IMR-90 (cell line): ENCODE results near the gene DOCK4. TPM values are rescaled to one million over a fixed set of nuclear protein-coding genes. Genes with fewer than 3 reads are reported as not detected.

Source experiments
- ATAC-seq: fragments of 200-7000 bp; cut with Tn5 transposase; 2 replicates; pipeline ENCODE4 v1.9.1; 2020; ENCODE audit warnings: low read depth, mild to moderate bottlenecking, moderate library complexity
- BruUV-seq: library from RNA; stranded (reverse); fragments of 400-500 nt; replicated peaks from 2 replicates; lab custom pipeline; 2021; lab: Mats Ljungman, UMichigan
- CTCF ChIA-PET: fragments of 300-600 bp; formaldehyde crosslinking; extraction: SDS; loops from one replicate; lab custom pipeline; 2021; ENCODE audit warnings: antibody characterized with exemption; lab: Yijun Ruan, JAX
- POLR2A ChIA-PET: fragments of 300-600 bp; sonication (Branson Sonifier 250); formaldehyde crosslinking; loops from one replicate; lab custom pipeline; 2022; ENCODE audit warnings: antibody characterized with exemption; ENCODE audit not compliant: unreplicated experiment; lab: Charles Lee
- DNase-seq: peaks from one replicate; pipeline ENCODE4 v3.0.0; 2013
- H2AFZ ChIP-seq: replicated peaks from 2 replicates; pipeline ENCODE3; 2013; ENCODE audit warnings: low read length, mild to moderate bottlenecking; ENCODE audit not compliant: poor library complexity
- H2AK5ac ChIP-seq: 2 replicates; pipeline ENCODE4 v1.6.1; 2013; ENCODE audit warnings: low read depth, low read length, inconsistent platforms
- H2AK9ac ChIP-seq: replicated peaks from 2 replicates; pipeline ENCODE3; 2013; ENCODE audit warnings: mild to moderate bottlenecking, low read depth, low read length, moderate library complexity; ENCODE audit not compliant: poor library complexity
- H2BK120ac ChIP-seq: 2 replicates; pipeline ENCODE4 v1.6.1; 2013; ENCODE audit warnings: low read depth, low read length, inconsistent platforms
- H2BK15ac ChIP-seq: 3 replicates; pipeline ENCODE4 v1.6.1; 2013; ENCODE audit warnings: low read depth, low read length, inconsistent platforms
- H2BK20ac ChIP-seq: 2 replicates; pipeline ENCODE4 v1.6.1; 2013; ENCODE audit warnings: low read depth, mild to moderate bottlenecking, inconsistent platforms, low read length, moderate library complexity
- H2BK5ac ChIP-seq: 2 replicates; pipeline ENCODE4 v1.6.1; 2013; ENCODE audit warnings: mild to moderate bottlenecking, low read depth, low read length, inconsistent platforms; ENCODE audit not compliant: poor library complexity, severe bottlenecking
- H3K14ac ChIP-seq: replicated peaks from 2 replicates; pipeline ENCODE4 v1.6.1; 2013; ENCODE audit warnings: low read depth, low read length, inconsistent platforms
- H3K18ac ChIP-seq: 2 replicates; pipeline ENCODE4 v1.6.1; 2013; ENCODE audit warnings: low read depth, low read length, control low read depth
- H3K23ac ChIP-seq: 2 replicates; pipeline ENCODE4 v1.6.1; 2013; ENCODE audit warnings: low read depth, low read length, inconsistent platforms
- H3K27ac ChIP-seq: 2 replicates; pipeline ENCODE4 v1.5.1; 2013; ENCODE audit warnings: mild to moderate bottlenecking, control low read depth, low read length; ENCODE audit not compliant: insufficient read depth
- H3K27me3 ChIP-seq: 2 replicates; pipeline ENCODE4 v1.6.1; 2013; ENCODE audit warnings: low read length; ENCODE audit not compliant: control insufficient read depth, insufficient read depth
- H3K36me3 ChIP-seq: 2 replicates; pipeline ENCODE4 v1.6.1; 2013; ENCODE audit warnings: low read length, mixed read lengths; ENCODE audit not compliant: control insufficient read depth, insufficient read depth
- H3K4ac ChIP-seq: 2 replicates; pipeline ENCODE4 v1.6.1; 2013; ENCODE audit warnings: low read depth, low read length, inconsistent platforms
- H3K4me1 ChIP-seq: 2 replicates; pipeline ENCODE4 v1.6.1; 2013; ENCODE audit warnings: low read length, mixed read lengths; ENCODE audit not compliant: control insufficient read depth, insufficient read depth
- H3K4me2 ChIP-seq: 2 replicates; pipeline ENCODE4 v1.6.1; 2013; ENCODE audit warnings: low read depth, mild to moderate bottlenecking, control low read depth, low read length, moderate library complexity
- H3K4me3 ChIP-seq: 2 replicates; pipeline ENCODE4 v1.5.1; 2013; ENCODE audit warnings: low read depth, mild to moderate bottlenecking, control low read depth, low read length, moderate library complexity; ENCODE audit not compliant: insufficient read depth
- H3K56ac ChIP-seq: 2 replicates; pipeline ENCODE4 v1.6.1; 2013; ENCODE audit warnings: low read length, inconsistent platforms; ENCODE audit not compliant: insufficient read depth; ENCODE audit errors: extremely low read depth
- H3K79me1 ChIP-seq, 2 experiments: 2 replicates each; pipeline ENCODE4 v1.6.1; 2013; ENCODE audit warnings: low read length in 2 of 2, inconsistent platforms in 1 of 2, low read depth in 1 of 2
- H3K9ac ChIP-seq: 2 replicates; pipeline ENCODE4 v1.6.1; 2013; ENCODE audit warnings: low read depth, low read length, control low read depth
- H3K9me1 ChIP-seq: 2 replicates; pipeline ENCODE4 v1.6.1; 2013; ENCODE audit warnings: low read length, inconsistent platforms; ENCODE audit not compliant: insufficient read depth
- H3K9me3 ChIP-seq: 2 replicates; pipeline ENCODE4 v1.6.1; 2013; ENCODE audit warnings: low read length; ENCODE audit not compliant: control insufficient read depth, insufficient read depth
- H4K20me1 ChIP-seq: 2 replicates; pipeline ENCODE4 v1.6.1; 2013; ENCODE audit warnings: low read length, inconsistent platforms; ENCODE audit not compliant: insufficient read depth
- H4K5ac ChIP-seq: 2 replicates; pipeline ENCODE4 v1.6.1; 2013; ENCODE audit warnings: mild to moderate bottlenecking, low read depth, low read length, control low read depth
- H4K8ac ChIP-seq, 2 experiments: 2 replicates each; pipeline ENCODE4 v1.6.1; 2013; ENCODE audit warnings: low read depth in 2 of 2, low read length in 2 of 2, control low read depth in 1 of 2, inconsistent platforms in 1 of 2
- H4K91ac ChIP-seq: 2 replicates; pipeline ENCODE4 v1.6.1; 2013; ENCODE audit warnings: low read depth, low read length, inconsistent platforms; ENCODE audit not compliant: insufficient read depth
- BHLHE40 ChIP-seq: fragments of 150-350 bp; IDR thresholded peaks from 2 replicates; pipeline ENCODE4 v1.6.1; 2016; ENCODE audit warnings: mild to moderate bottlenecking, low read depth, low read length
- CEBPB ChIP-seq: IDR thresholded peaks from 2 replicates; pipeline ENCODE4 v1.6.1; 2012; ENCODE audit warnings: low read depth, low read length, improper control_type of control experiment
- CHD1 ChIP-seq: IDR thresholded peaks from 2 replicates; pipeline ENCODE4 v1.6.1; 2012; ENCODE audit warnings: low read depth, low read length, improper control_type of control experiment
- FOS ChIP-seq: fragments of 150-350 bp; IDR thresholded peaks from 2 replicates; pipeline ENCODE4 v1.6.1; 2016; ENCODE audit warnings: low read depth, low read length
- MAFK ChIP-seq: IDR thresholded peaks from 2 replicates; pipeline ENCODE4 v1.6.1; 2012; ENCODE audit warnings: low read depth, low read length, improper control_type of control experiment
- MAZ ChIP-seq: IDR thresholded peaks from 2 replicates; pipeline ENCODE4 v1.6.1; 2012; ENCODE audit warnings: low read depth, mild to moderate bottlenecking, low read length, improper control_type of control experiment, moderate library complexity, borderline replicate concordance
- NFE2L2 ChIP-seq: fragments of 150-350 bp; IDR thresholded peaks from 2 replicates; pipeline ENCODE4 v1.6.1; 2016; ENCODE audit warnings: low read depth, mild to moderate bottlenecking, low read length
- POLR2A ChIP-seq: IDR thresholded peaks from 2 replicates; pipeline ENCODE4 v1.6.1; 2012; ENCODE audit warnings: mild to moderate bottlenecking, low read depth, low read length
- RAD21 ChIP-seq: IDR thresholded peaks from 2 replicates; pipeline ENCODE4 v1.6.1; 2012; ENCODE audit warnings: low read length, improper control_type of control experiment
- SMC3 ChIP-seq: fragments of 150-350 bp; IDR thresholded peaks from 2 replicates; pipeline ENCODE4 v1.6.1; 2016; ENCODE audit warnings: low read depth, mild to moderate bottlenecking, antibody characterized with exemption, low read length, moderate library complexity
- WGBS, 2 experiments: methylation state at CpG; one replicate each; pipeline versions ENCODE4 v1.1.5 to v1.1.7; 2013; ENCODE audit warnings: missing lambda C conversion rate in 2 of 2; ENCODE audit not compliant: insufficient read length in 1 of 2; ENCODE audit errors: extremely low coverage in 2 of 2; 5-methylcytosine and 5-hydroxymethylcytosine counted together
- dilution Hi-C: fragments of 300-500 bp; cut with HindIII; formaldehyde crosslinking; loops from one replicate; pipeline ENCODE4 v1.14.3; 2018; ENCODE audit warnings: low sequenced_read_pairs; ENCODE audit not compliant: unreplicated experiment
- in situ Hi-C: fragments of 300-500 bp; cut with MboI; formaldehyde crosslinking; loops from 3 replicates; pipeline ENCODE4 v1.14.3; 2019; ENCODE audit warnings: low sequenced_read_pairs, inconsistent platforms, mixed read lengths
- intact Hi-C: fragments of 100-400 bp; cut with micrococcal nuclease; formaldehyde crosslinking; loops from 2 replicates; pipeline ENCODE4 v1.10.0; 2022
- polyA plus RNA-seq, 3 experiments: library from polyadenylated mRNA; depleted of rRNA; stranded (reverse); fragments of >200 nt; gene quantifications; 2 replicates each; pipeline ENCODE4 v1.2.3, GENCODE V29; 2012; ENCODE audit warnings: low replicate concordance in 1 of 3
- total RNA-seq: library from RNA; depleted of rRNA; stranded (reverse); fragments of >200 nt; gene quantifications from 2 replicates; pipeline ENCODE4 v1.2.3, GENCODE V29; 2012
- TF ChIP-seq, protein P1 (sequence below): conservative IDR thresholded peaks from 2 replicates; pipeline ENCODE4 v1.5.1; 2012; ENCODE audit warnings: mild to moderate bottlenecking, low read depth, low read length, improper control_type of control experiment
- TF ChIP-seq, protein P2 (sequence below): fragments of 150-350 bp; IDR thresholded peaks from 2 replicates; pipeline ENCODE4 v1.6.1; 2016; ENCODE audit warnings: low read depth, mild to moderate bottlenecking, low read length, moderate library complexity, borderline replicate concordance
- TF ChIP-seq, protein P3 (sequence below): fragments of 150-350 bp; IDR thresholded peaks from 2 replicates; pipeline ENCODE4 v1.6.1; 2017; ENCODE audit warnings: mild to moderate bottlenecking, antibody characterized with exemption, low read length, low read depth

The DOCK4 gene
- total and polyA plus RNA-seq, 2 of the 4 experiments (the other 2 are of a cell fraction), result 4.4 to 12.2 TPM

DNA sequence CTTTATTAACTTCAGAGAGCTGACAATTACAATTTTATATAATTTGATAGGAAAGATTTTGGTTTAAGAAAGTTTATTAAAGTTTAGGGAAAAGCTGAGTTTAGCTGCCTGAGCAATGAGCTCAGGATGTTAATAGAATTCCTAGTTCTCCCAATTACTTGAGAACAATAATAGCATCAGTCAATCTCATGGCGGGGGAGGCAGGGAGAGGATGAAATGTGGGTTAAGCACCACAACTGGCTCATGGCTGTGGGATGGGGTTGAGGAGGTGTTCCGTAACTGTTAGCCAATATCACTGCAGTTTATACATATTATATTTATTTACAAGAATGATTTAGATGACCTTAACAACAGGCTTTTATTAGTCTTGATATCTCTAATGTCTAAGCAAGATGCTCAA, 377.0 kb downstream of the DOCK4 start:
- in situ Hi-C loops, result no loop called here
- POLR2A ChIA-PET, result no interaction called here
- intact Hi-C loops, result no loop called here

More for the DNA sequence above, 377.0 kb downstream of the DOCK4 start:
- no peak for ATAC-seq
- H3K9me1 ChIP-seq, result no peaks in the 10 kb centered on the region; the same call in 1 of the 2 replicates
- H3K9ac ChIP-seq, result no peak overlapping the region
- no peak overlapping the region for H3K23ac ChIP-seq
- H2AK5ac ChIP-seq, result no peak overlapping the region
- H2BK5ac ChIP-seq, result no peak overlapping the region
- no TSS peak for BruUV-seq
- no peaks in the 10 kb centered on the region for H3K79me1 ChIP-seq
- WGBS, 2 experiments, result no CpG with 5 or more reads among the region's 2 CpGs
- H3K4ac ChIP-seq, result no peak overlapping the region
- H3K14ac ChIP-seq, result no peak overlapping the region
- no peak overlapping the region for H3K18ac ChIP-seq
- DNase-seq, result no peak
- H4K8ac ChIP-seq, result no peak overlapping the region
- no peak overlapping the region for H2AK9ac ChIP-seq
- no peak overlapping the region for H2BK120ac ChIP-seq
- H3K27ac ChIP-seq, result no peak overlapping the region
- no peaks in the 10 kb centered on the region for H3K9me3 ChIP-seq
- TF ChIP-seq, protein P1, sequence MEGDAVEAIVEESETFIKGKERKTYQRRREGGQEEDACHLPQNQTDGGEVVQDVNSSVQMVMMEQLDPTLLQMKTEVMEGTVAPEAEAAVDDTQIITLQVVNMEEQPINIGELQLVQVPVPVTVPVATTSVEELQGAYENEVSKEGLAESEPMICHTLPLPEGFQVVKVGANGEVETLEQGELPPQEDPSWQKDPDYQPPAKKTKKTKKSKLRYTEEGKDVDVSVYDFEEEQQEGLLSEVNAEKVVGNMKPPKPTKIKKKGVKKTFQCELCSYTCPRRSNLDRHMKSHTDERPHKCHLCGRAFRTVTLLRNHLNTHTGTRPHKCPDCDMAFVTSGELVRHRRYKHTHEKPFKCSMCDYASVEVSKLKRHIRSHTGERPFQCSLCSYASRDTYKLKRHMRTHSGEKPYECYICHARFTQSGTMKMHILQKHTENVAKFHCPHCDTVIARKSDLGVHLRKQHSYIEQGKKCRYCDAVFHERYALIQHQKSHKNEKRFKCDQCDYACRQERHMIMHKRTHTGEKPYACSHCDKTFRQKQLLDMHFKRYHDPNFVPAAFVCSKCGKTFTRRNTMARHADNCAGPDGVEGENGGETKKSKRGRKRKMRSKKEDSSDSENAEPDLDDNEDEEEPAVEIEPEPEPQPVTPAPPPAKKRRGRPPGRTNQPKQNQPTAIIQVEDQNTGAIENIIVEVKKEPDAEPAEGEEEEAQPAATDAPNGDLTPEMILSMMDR, result no peak
- TF ChIP-seq BHLHE40, result no peak
- TF ChIP-seq FOS, result no peak
- TF ChIP-seq MAZ, result no peak
- TF ChIP-seq SMC3, result no peak
- TF ChIP-seq CEBPB, result no peak
- no peak for TF ChIP-seq NFE2L2
- TF ChIP-seq, protein P2, sequence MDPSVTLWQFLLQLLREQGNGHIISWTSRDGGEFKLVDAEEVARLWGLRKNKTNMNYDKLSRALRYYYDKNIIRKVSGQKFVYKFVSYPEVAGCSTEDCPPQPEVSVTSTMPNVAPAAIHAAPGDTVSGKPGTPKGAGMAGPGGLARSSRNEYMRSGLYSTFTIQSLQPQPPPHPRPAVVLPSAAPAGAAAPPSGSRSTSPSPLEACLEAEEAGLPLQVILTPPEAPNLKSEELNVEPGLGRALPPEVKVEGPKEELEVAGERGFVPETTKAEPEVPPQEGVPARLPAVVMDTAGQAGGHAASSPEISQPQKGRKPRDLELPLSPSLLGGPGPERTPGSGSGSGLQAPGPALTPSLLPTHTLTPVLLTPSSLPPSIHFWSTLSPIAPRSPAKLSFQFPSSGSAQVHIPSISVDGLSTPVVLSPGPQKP, result no peak
- TF ChIP-seq CHD1, result no peak
- TF ChIP-seq, protein P3, sequence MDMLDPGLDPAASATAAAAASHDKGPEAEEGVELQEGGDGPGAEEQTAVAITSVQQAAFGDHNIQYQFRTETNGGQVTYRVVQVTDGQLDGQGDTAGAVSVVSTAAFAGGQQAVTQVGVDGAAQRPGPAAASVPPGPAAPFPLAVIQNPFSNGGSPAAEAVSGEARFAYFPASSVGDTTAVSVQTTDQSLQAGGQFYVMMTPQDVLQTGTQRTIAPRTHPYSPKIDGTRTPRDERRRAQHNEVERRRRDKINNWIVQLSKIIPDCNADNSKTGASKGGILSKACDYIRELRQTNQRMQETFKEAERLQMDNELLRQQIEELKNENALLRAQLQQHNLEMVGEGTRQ, result no peak
- no peak for TF ChIP-seq MAFK
- no peak for TF ChIP-seq RAD21
- TF ChIP-seq POLR2A, result no peak
- no peak overlapping the region for H4K91ac ChIP-seq
- H2AFZ ChIP-seq, result no peak overlapping the region
- no peak overlapping the region for H4K5ac ChIP-seq
- dilution Hi-C loops, result no loop called here
- H3K4me2 ChIP-seq, result no peak overlapping the region
- CTCF ChIA-PET, result interaction anchor here (1.3 kb wide), 1 partner anchor 26 kb away, joined by 3 read pairs; no protein-coding TSS in a partner anchor
- H3K4me3 ChIP-seq, result no peak overlapping the region
- no peaks in the 10 kb centered on the region for H3K27me3 ChIP-seq
- H3K36me3 ChIP-seq, result peaks cover 3% of the 10 kb centered on the region
- no peaks in the 10 kb centered on the region for H4K20me1 ChIP-seq
- 0 out of 2 replicates have a peak, but pooled peaks cover 2% of the 10 kb centered on the region for H3K4me1 ChIP-seq
- H2BK20ac ChIP-seq, result no peak overlapping the region
- no peak overlapping the region for H2BK15ac ChIP-seq
- no peak overlapping the region for H3K56ac ChIP-seq
